ENCODE data around the gene NMUR1.
A peak's percentile ranks its signal among the peaks of the same experiment; 100 is the strongest.
"Not testable (repeated sequence)": the region's sequence is repeated elsewhere in the genome, so short reads cannot be mapped to it uniquely, and the experiment has no call there.

Gene NMUR1

GRCh38 chr2:231530099-231531011, at the start of gene NMUR1:
NMUR1 (minus strand) TSS chr2:231530445; CDS start chr2:231530361, 84 bp downstream.
- peak; percentile 92 for DNase-seq

GRCh38 chr2:231579560-231579959, 49.3 kb upstream of the NMUR1 start:
- no peak for DNase-seq

- DNase-seq = not testable (repeated sequence)
Measured at GRCh38 chr2:231578655-231579054, 48.4 kb upstream of the NMUR1 start.

GRCh38 chr2:231576465-231576864, 46.2 kb upstream of the NMUR1 start:
- DNase-seq = no peak

- DNase-seq = no peak
Measured at GRCh38 chr2:231575612-231576256, 45.5 kb upstream of the NMUR1 start.

- no peak for DNase-seq
Measured at GRCh38 chr2:231573698-231574421, 43.6 kb upstream of the NMUR1 start.

GRCh38 chr2:231573096-231573495, 42.9 kb upstream of the NMUR1 start:
- no peak for DNase-seq

- no peak for DNase-seq
Measured at GRCh38 chr2:231571661-231572191, 41.5 kb upstream of the NMUR1 start.

GRCh38 chr2:231570915-231571314, 40.7 kb upstream of the NMUR1 start:
- DNase-seq = not testable (repeated sequence)

- DNase-seq = no peak
Measured at GRCh38 chr2:231568785-231569435, 38.7 kb upstream of the NMUR1 start.

- no peak for DNase-seq
Measured at GRCh38 chr2:231568098-231568784, 38.0 kb upstream of the NMUR1 start.

- DNase-seq = no peak
Measured at GRCh38 chr2:231567159-231567558, 36.9 kb upstream of the NMUR1 start.

GRCh38 chr2:231565887-231566594, 35.8 kb upstream of the NMUR1 start:
- DNase-seq = no peak

- DNase-seq = no peak
Measured at GRCh38 chr2:231563378-231563961, 33.2 kb upstream of the NMUR1 start.

- DNase-seq = peak; percentile 69
Measured at GRCh38 chr2:231557571-231558217, 27.4 kb upstream of the NMUR1 start.

- DNase-seq = no peak
Measured at GRCh38 chr2:231556981-231557380, 26.7 kb upstream of the NMUR1 start.

- not testable (repeated sequence) for DNase-seq
Measured at GRCh38 chr2:231556496-231556895, 26.3 kb upstream of the NMUR1 start.

- no peak for DNase-seq
Measured at GRCh38 chr2:231554748-231555545, 24.7 kb upstream of the NMUR1 start.

- no peak for DNase-seq
Measured at GRCh38 chr2:231554327-231554726, 24.1 kb upstream of the NMUR1 start.
